K562 (cell line): ENCODE results near the gene TGFB2. TPM values are rescaled to one million over a fixed set of nuclear protein-coding genes. Genes with fewer than 3 reads are reported as not detected.

ENCODE experiments used
- ATAC-seq: fragments of 200-7000 bp; cut with Tn5 transposase; 3 replicates; pipeline ENCODE4 v1.9.1; 2020; ENCODE audit warnings: moderate library complexity
- BruUV-seq: library from RNA; stranded (reverse); fragments of 400-500 nt; replicated peaks from 2 replicates; lab custom pipeline; 2021; lab: Mats Ljungman, UMichigan
- CTCF ChIA-PET: fragments of 300-600 bp; formaldehyde crosslinking; extraction: SDS; loops from one replicate; lab custom pipeline; 2021; ENCODE audit warnings: low intra/inter-chr PET ratio; lab: Yijun Ruan, JAX
- POLR2A ChIA-PET: fragments of 300-600, 350-650 bp; sonication (Branson Sonifier 250); formaldehyde crosslinking; extraction: SDS; loops from one replicate; lab custom pipeline; 2021; ENCODE audit warnings: antibody characterized with exemption, inconsistent platforms; lab: Yijun Ruan, JAX
- DNase-seq, 4 experiments: peaks; one replicate each; pipeline versions ENCODE4 v3.0.0 to v3.0.0-alpha.2; 2011 to 2018; ENCODE audit warnings: low spot score in 3 of 4, mixed read lengths in 3 of 4; ENCODE audit errors: extremely low read depth in 1 of 4
- FAIRE-seq: peaks from 2 replicates; lab custom pipeline; 2011; peaks lifted over from hg19 to GRCh38; lab: Jason Lieb, UNC
- H2AFZ ChIP-seq: 2 replicates; pipeline ENCODE4 v1.6.0; 2011; ENCODE audit warnings: low read depth, low read length, control low read depth, inconsistent platforms
- H3K27ac ChIP-seq: fragments of 200-600 bp; 3 replicates; pipeline ENCODE4 v1.8.0; 2011; ENCODE audit warnings: low read depth, mild to moderate bottlenecking, control low read depth, inconsistent platforms, low read length, moderate library complexity, mixed read lengths; ENCODE audit errors: extremely low read depth
- H3K27me3 ChIP-seq, 2 experiments: fragments of 300-600 bp in 1 of 2; 2 replicates in 1 of 2; 3 replicates in 1 of 2; pipeline versions ENCODE4 v1.6.0 to v1.8.0; 2011; ENCODE audit warnings: inconsistent platforms in 2 of 2, low read length in 2 of 2, mild to moderate bottlenecking in 1 of 2, mixed read lengths in 1 of 2, moderate library complexity in 1 of 2; ENCODE audit not compliant: control insufficient read depth in 2 of 2, insufficient read depth in 2 of 2
- H3K36me3 ChIP-seq: fragments of 300-600 bp; 3 replicates; pipeline ENCODE4 v1.8.0; 2011; ENCODE audit warnings: mild to moderate bottlenecking, low read length, inconsistent platforms; ENCODE audit not compliant: control insufficient read depth, insufficient read depth
- H3K4me1 ChIP-seq, 2 experiments: fragments of 200-600 bp in 1 of 2; replicated peaks in 1 of 2; 2 replicates in 1 of 2; 3 replicates in 1 of 2; pipeline versions ENCODE4 v1.5.1 to v1.8.0; 2011; ENCODE audit warnings: inconsistent platforms in 2 of 2, low read length in 2 of 2, mild to moderate bottlenecking in 1 of 2, mixed read lengths in 1 of 2, moderate library complexity in 1 of 2; ENCODE audit not compliant: control insufficient read depth in 2 of 2, insufficient read depth in 2 of 2
- H3K4me2 ChIP-seq: 2 replicates; pipeline ENCODE4 v1.6.1; 2011; ENCODE audit warnings: low read length, control low read depth, inconsistent platforms, mixed read lengths; ENCODE audit not compliant: insufficient read depth
- H3K4me3 ChIP-seq: fragments of 200-600 bp; sonication (generic), shearing (Covaris generic); 2 replicates; pipeline ENCODE4 v1.5.1; 2016; ENCODE audit warnings: control low read depth, inconsistent platforms
- H3K79me2 ChIP-seq: fragments of 200-600 bp; 3 replicates; pipeline ENCODE4 v1.8.0; 2011; ENCODE audit warnings: low read length, inconsistent platforms; ENCODE audit not compliant: control insufficient read depth, insufficient read depth
- H3K9ac ChIP-seq, 2 experiments: 2 replicates each; pipeline versions ENCODE4 v1.6.0 to v1.6.1; 2011; ENCODE audit warnings: low read depth in 2 of 2, low read length in 2 of 2, control low read depth in 1 of 2, inconsistent platforms in 1 of 2, mild to moderate bottlenecking in 1 of 2, mixed read lengths in 1 of 2; ENCODE audit not compliant: insufficient read depth in 1 of 2
- H3K9me1 ChIP-seq: one replicate; pipeline ENCODE4 v1.6.0; 2011; ENCODE audit warnings: inconsistent platforms, mild to moderate bottlenecking, low read length, moderate library complexity; ENCODE audit not compliant: control insufficient read depth, insufficient read depth
- H3K9me3 ChIP-seq: replicated peaks from 2 replicates; pipeline ENCODE4 v1.5.1; 2011; ENCODE audit warnings: low read depth, low read length, inconsistent platforms; ENCODE audit not compliant: control insufficient read depth, insufficient read depth
- H4K20me1 ChIP-seq: replicated peaks from 2 replicates; pipeline ENCODE4 v1.6.1; 2011; ENCODE audit warnings: low read length, inconsistent platforms, mixed read lengths; ENCODE audit not compliant: control insufficient read depth, insufficient read depth
- BDP1 ChIP-seq: IDR thresholded peaks from 3 replicates; pipeline ENCODE4 v1.6.1; 2011; ENCODE audit not compliant: insufficient read length, insufficient read depth
- E2F6 ChIP-seq, 2 experiments: IDR thresholded peaks; 2 replicates each; pipeline ENCODE4 v1.6.1; 2011; ENCODE audit warnings: borderline replicate concordance in 1 of 2, control low read depth in 1 of 2, low read depth in 1 of 2, low read length in 1 of 2, mild to moderate bottlenecking in 1 of 2, mixed read lengths in 1 of 2, moderate library complexity in 1 of 2; ENCODE audit not compliant: insufficient read depth in 1 of 2, insufficient read length in 1 of 2, poor library complexity in 1 of 2, severe bottlenecking in 1 of 2; ENCODE audit errors: extremely low read depth in 1 of 2
- GABPB2 ChIP-seq: fragments of 250-450 bp; sonication (Bioruptor Pico); conservative IDR thresholded peaks from 2 replicates; pipeline ENCODE4 v1.5.1; 2021; ENCODE audit warnings: mild to moderate bottlenecking
- GTF2A2 ChIP-seq: IDR thresholded peaks from 2 replicates; pipeline ENCODE4 v1.6.1; 2016; ENCODE audit warnings: mild to moderate bottlenecking, missing genetic modification characterization, missing compliant biosample characterization
- GTF2E2 ChIP-seq: fragments of 200-800 bp; sonication (Bioruptor generic); IDR thresholded peaks from 2 replicates; pipeline ENCODE4 v1.6.1; 2016; ENCODE audit warnings: missing genetic modification characterization, missing compliant biosample characterization
- L3MBTL2 ChIP-seq: fragments of 450-650 bp; IDR thresholded peaks from 2 replicates; pipeline ENCODE4 v1.6.1; 2016; ENCODE audit warnings: mild to moderate bottlenecking, moderate library complexity
- MEF2A ChIP-seq: IDR thresholded peaks from 2 replicates; pipeline ENCODE4 v1.6.1; 2011; ENCODE audit warnings: low read depth, mild to moderate bottlenecking, low read length, moderate library complexity; ENCODE audit not compliant: control insufficient read depth
- NFRKB ChIP-seq: fragments of 450-650 bp; IDR thresholded peaks from 2 replicates; pipeline ENCODE4 v1.6.1; 2016; ENCODE audit warnings: low read depth
- SIX5 ChIP-seq, 2 experiments: IDR thresholded peaks; 2 replicates each; pipeline ENCODE4 v1.6.1; 2011; ENCODE audit warnings: low read length in 2 of 2, borderline replicate concordance in 1 of 2, low read depth in 1 of 2, mild to moderate bottlenecking in 1 of 2, moderate library complexity in 1 of 2; ENCODE audit not compliant: insufficient read depth in 1 of 2
- SPI1 ChIP-seq: IDR thresholded peaks from 2 replicates; pipeline ENCODE4 v1.6.1; 2011; ENCODE audit warnings: low read depth, low read length, control low read depth, borderline replicate concordance
- YY1 ChIP-seq, 3 experiments: IDR thresholded peaks; 2 replicates each; pipeline ENCODE4 v1.6.1; 2011; ENCODE audit warnings: low read length in 2 of 3, mild to moderate bottlenecking in 2 of 3, moderate library complexity in 2 of 3, borderline replicate concordance in 1 of 3, control low read depth in 1 of 3, low read depth in 1 of 3; ENCODE audit not compliant: insufficient read depth in 3 of 3, insufficient replicate concordance in 2 of 3, control insufficient read depth in 1 of 3, insufficient read length in 1 of 3; ENCODE audit errors: extremely low read depth in 1 of 3
- ZNF449 ChIP-seq: fragments of 250-450 bp; sonication (Bioruptor Pico); IDR thresholded peaks from 2 replicates; pipeline ENCODE4 v1.8.0; 2022; ENCODE audit warnings: moderate library complexity, mild to moderate bottlenecking, inconsistent platforms
- ZNF655 ChIP-seq: fragments of 250-450 bp; sonication (Bioruptor Pico); IDR thresholded peaks from 2 replicates; pipeline ENCODE4 v1.5.0; 2021
- ZZZ3 ChIP-seq: fragments of 450-650 bp; IDR thresholded peaks from 2 replicates; pipeline ENCODE4 v1.6.1; 2016; ENCODE audit warnings: antibody characterized with exemption, mild to moderate bottlenecking, moderate library complexity
- WGBS: fragments of 100-300 bp; shearing (Covaris generic); methylation state at CpG from one replicate; pipeline ENCODE4 v1.1.6; 2016; ENCODE audit warnings: low coverage, mixed read lengths; ENCODE audit not compliant: insufficient coverage; ENCODE audit errors: missing lambda C conversion rate; 5-methylcytosine and 5-hydroxymethylcytosine counted together
- in situ Hi-C: fragments of 300-500 bp; cut with MboI; formaldehyde crosslinking; loops from 4 replicates; pipeline ENCODE4 v1.15.0; 2018; ENCODE audit warnings: inconsistent platforms, mixed read lengths
- intact Hi-C: fragments of 100-400 bp; cut with micrococcal nuclease; formaldehyde crosslinking; loops from 2 replicates; pipeline ENCODE4 v1.14.2; 2022
- polyA plus RNA-seq, 8 experiments: library from polyadenylated mRNA; depleted of rRNA in 4 of 8; stranded (reverse) in 5 of 8; unstranded in 3 of 8; fragments of >200 nt; fragmentation: Nextera tagmentation in 2 of 8; fragmentation: Illumina TruSeq in 1 of 8; extraction: Ambion mirVana in 2 of 8; extraction: Trizol in 1 of 8; gene quantifications; 2 replicates each; pipeline versions ENCODE4 v1.2.1 to v1.2.3, GENCODE V29; 2011 to 2014; ENCODE audit warnings: inconsistent platforms in 1 of 8, missing spikeins in 1 of 8
- total RNA-seq, 7 experiments: library from RNA; depleted of rRNA in 6 of 7; stranded (reverse); fragments of >200 nt in 6 of 7; fragmentation: Illumina TruSeq in 2 of 7; extraction: Trizol in 2 of 7; gene quantifications; 2 replicates each; pipeline versions ENCODE4 v1.2.1 to v1.2.3, GENCODE V29; 2011 to 2021; ENCODE audit warnings: low replicate concordance in 1 of 7

TGFB2 gene
- total and polyA plus RNA-seq, 9 of the 15 experiments (the other 6 are each of a cell fraction or from before 2014, with no cell fraction given), result 0.03 to 0.41 (median 0.11) TPM; not detected in 3

- Histone ChIP-seq H3K36me3 (no peaks in the 10 kb centered on the region), H2AFZ (peak overlapping the region; percentile 68), H3K9me3 (no peaks in the 10 kb centered on the region), H4K20me1 (no peaks in the 10 kb centered on the region), H3K27me3 (0 out of 5 replicates have a peak, but pooled peaks cover 0 to 4% of the 10 kb centered on the region in 2 experiments), H3K9ac (no peak overlapping the region), H3K27ac (no peak overlapping the region), H3K4me2 (no peak overlapping the region; the same call in 1 of the 2 replicates), H3K4me3 (no peak overlapping the region), H3K4me1 (no peaks in the 10 kb centered on the region; a peak in 1 of 5 replicates), H3K79me2 (no peaks in the 10 kb centered on the region), H3K9me1 (no peaks in the 10 kb centered on the region)
- FAIRE-seq (no peak), ATAC-seq (peak; percentile 62; the same call in 2 of the 3 replicates), DNase-seq (peak in 1 of 4 experiments; percentile 6)
- TF ChIP-seq YY1 (IDR thresholded peaks at IDR 0.05; ENCODE audit: borderline replicate concordance in 1 of 3, control insufficient read depth in 1 of 3, extremely low read depth in 1 of 3, insufficient read depth in 3 of 3, insufficient read length in 1 of 3, insufficient replicate concordance in 2 of 3, low read depth in 1 of 3, low read length in 2 of 3) (peak in 2 of 3 experiments; percentile 38 to 75), SIX5 (IDR thresholded peaks at IDR 0.05; ENCODE audit: borderline replicate concordance in 1 of 2, insufficient read depth in 1 of 2, low read depth in 1 of 2, low read length in 2 of 2) (no peak), GTF2E2 (tag) (no peak), GTF2A2 (tag) (no peak), L3MBTL2 (peak; percentile 49; the same call in 1 of the 2 replicates), E2F6 (IDR thresholded peaks at IDR 0.05; ENCODE audit: borderline replicate concordance in 1 of 2, extremely low read depth in 1 of 2, insufficient read depth in 1 of 2, insufficient read length in 1 of 2, low read depth in 1 of 2, low read length in 1 of 2, poor library complexity in 1 of 2, severe bottlenecking in 1 of 2) (peak in 1 of 2 experiments; percentile 10), NFRKB (no peak), GABPB2 (CRISPR knock-in tag) (no peak), BDP1 (no peak), SPI1 (peak; percentile 61; the same call in 1 of the 2 replicates), ZNF655 (CRISPR knock-in tag) (no peak), ZNF449 (CRISPR knock-in tag) (no peak), ZZZ3 (no peak), MEF2A (no peak)
- WGBS, result 6% methylated on average over 8 of the region's 8 CpGs
- ChIA-PET POLR2A (no interaction called here), CTCF (no interaction called here)
- in situ Hi-C loops (no loop called here), intact Hi-C loops (no loop called here)
- BruUV-seq, result no TSS peak
These were observed 114.3 kb downstream of the TGFB2 start for GRCh38 chr1:218459450-218459849.
